RWPE2 (cell line): ENCODE data around the gene NOL7.

Source experiments
- ATAC-seq: fragments of 200-7000 bp; cut with Tn5 transposase; 3 replicates; pipeline ENCODE4 v1.9.1; 2021; ENCODE audit warnings: low read depth
- DNase-seq: peaks from one replicate; pipeline ENCODE4 v3.0.0-alpha.2; 2020; ENCODE audit warnings: low spot score
- H3K27ac ChIP-seq: fragments of 450-650 bp; 2 replicates; pipeline ENCODE4 v1.5.1; 2017; ENCODE audit warnings: mild to moderate bottlenecking; ENCODE audit not compliant: poor library complexity, severe bottlenecking
- H3K27me3 ChIP-seq: fragments of 250-450 bp; sonication (Bioruptor Pico); 2 replicates; pipeline ENCODE4 v1.5.1; 2021; ENCODE audit warnings: mild to moderate bottlenecking, moderate library complexity; ENCODE audit not compliant: insufficient read depth, poor library complexity, severe bottlenecking
- H3K36me3 ChIP-seq: fragments of 250-450 bp; sonication (Bioruptor Pico); 2 replicates; pipeline ENCODE4 v1.5.1; 2020; ENCODE audit warnings: low read depth, mild to moderate bottlenecking, moderate library complexity
- H3K4me1 ChIP-seq: fragments of 250-450 bp; sonication (Bioruptor Pico); 2 replicates; pipeline ENCODE4 v1.5.1; 2021; ENCODE audit warnings: mild to moderate bottlenecking, moderate library complexity; ENCODE audit not compliant: insufficient read depth, poor library complexity, severe bottlenecking
- H3K4me3 ChIP-seq: fragments of 250-450 bp; sonication (Bioruptor Pico); 2 replicates; pipeline ENCODE4 v1.5.1; 2021; ENCODE audit warnings: mild to moderate bottlenecking, moderate library complexity; ENCODE audit not compliant: severe bottlenecking
- H3K9me3 ChIP-seq: fragments of 250-450 bp; sonication (Bioruptor Pico); 2 replicates; pipeline ENCODE4 v1.5.1; 2021; ENCODE audit warnings: mild to moderate bottlenecking, moderate library complexity; ENCODE audit not compliant: severe bottlenecking
- TF ChIP-seq, protein P1 (sequence below): fragments of 450-650 bp; IDR thresholded peaks from one replicate; pipeline ENCODE4 v1.5.1; 2017; ENCODE audit warnings: mild to moderate bottlenecking, moderate library complexity; ENCODE audit not compliant: poor library complexity, severe bottlenecking

NOL7 gene

GRCh38 chr6:13662651-13663334 is 47.7 kb downstream of the NOL7 start:
- ATAC-seq (no peak), DNase-seq (no peak)
- TF ChIP-seq, protein P1, sequence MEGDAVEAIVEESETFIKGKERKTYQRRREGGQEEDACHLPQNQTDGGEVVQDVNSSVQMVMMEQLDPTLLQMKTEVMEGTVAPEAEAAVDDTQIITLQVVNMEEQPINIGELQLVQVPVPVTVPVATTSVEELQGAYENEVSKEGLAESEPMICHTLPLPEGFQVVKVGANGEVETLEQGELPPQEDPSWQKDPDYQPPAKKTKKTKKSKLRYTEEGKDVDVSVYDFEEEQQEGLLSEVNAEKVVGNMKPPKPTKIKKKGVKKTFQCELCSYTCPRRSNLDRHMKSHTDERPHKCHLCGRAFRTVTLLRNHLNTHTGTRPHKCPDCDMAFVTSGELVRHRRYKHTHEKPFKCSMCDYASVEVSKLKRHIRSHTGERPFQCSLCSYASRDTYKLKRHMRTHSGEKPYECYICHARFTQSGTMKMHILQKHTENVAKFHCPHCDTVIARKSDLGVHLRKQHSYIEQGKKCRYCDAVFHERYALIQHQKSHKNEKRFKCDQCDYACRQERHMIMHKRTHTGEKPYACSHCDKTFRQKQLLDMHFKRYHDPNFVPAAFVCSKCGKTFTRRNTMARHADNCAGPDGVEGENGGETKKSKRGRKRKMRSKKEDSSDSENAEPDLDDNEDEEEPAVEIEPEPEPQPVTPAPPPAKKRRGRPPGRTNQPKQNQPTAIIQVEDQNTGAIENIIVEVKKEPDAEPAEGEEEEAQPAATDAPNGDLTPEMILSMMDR = no peak
- no peaks in the 10 kb centered on the region for H3K27me3 ChIP-seq
- no peaks in the 10 kb centered on the region for H3K9me3 ChIP-seq
- peaks cover 16% of the 10 kb centered on the region for H3K4me1 ChIP-seq
- no peak overlapping the region for H3K27ac ChIP-seq
- H3K36me3 ChIP-seq = no peaks in the 10 kb centered on the region
- H3K4me3 ChIP-seq = no peak overlapping the region

GRCh38 chr6:13663986-13664385 is 48.9 kb downstream of the NOL7 start:
- TF ChIP-seq, protein P1 = no peak
- ATAC-seq (no peak), DNase-seq (no peak)
- H3K4me3 ChIP-seq = no peak overlapping the region
- no peaks in the 10 kb centered on the region for H3K36me3 ChIP-seq
- H3K27me3 ChIP-seq = no peaks in the 10 kb centered on the region
- peaks cover 24% of the 10 kb centered on the region for H3K4me1 ChIP-seq
- H3K9me3 ChIP-seq = no peaks in the 10 kb centered on the region
- no peak overlapping the region for H3K27ac ChIP-seq

DNA sequence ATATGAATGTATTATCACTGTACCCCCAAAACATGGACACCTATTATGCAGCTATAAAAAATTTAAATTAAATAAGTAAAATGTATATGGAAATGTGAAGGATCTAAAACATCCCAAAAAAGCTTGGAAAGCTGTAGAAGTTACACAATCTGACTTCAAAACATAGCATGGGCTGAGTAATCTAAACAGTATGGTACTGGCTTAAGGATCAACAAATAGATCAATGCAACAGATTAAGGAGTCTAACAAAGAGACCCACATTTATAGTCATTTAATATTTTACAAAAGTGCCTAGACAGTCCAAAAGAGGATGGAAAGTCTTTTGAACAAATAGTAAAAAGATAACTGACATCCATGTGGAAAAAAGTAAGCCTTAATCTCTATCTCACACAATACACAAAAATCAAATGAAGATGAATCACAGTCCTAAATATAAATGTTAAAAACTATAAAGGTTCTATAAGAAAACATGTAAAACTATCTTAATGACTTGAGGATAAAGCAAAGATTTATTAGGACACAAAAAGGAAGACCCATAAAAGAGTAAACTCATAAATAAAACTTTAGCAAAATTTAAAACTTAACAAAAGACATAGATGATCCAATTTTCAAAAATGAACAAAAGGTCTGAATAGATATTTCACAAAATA is 49.7 kb downstream of the NOL7 start:
- Histone ChIP-seq H3K27ac (no peak overlapping the region), H3K36me3 (no peaks in the 10 kb centered on the region), H3K4me3 (no peak overlapping the region), H3K9me3 (no peaks in the 10 kb centered on the region), H3K27me3 (no peaks in the 10 kb centered on the region), H3K4me1 (peaks cover 24% of the 10 kb centered on the region)
- TF ChIP-seq, protein P1 = no peak
- ATAC-seq = 0 out of 3 replicates have a peak, but pooled peaks have one; percentile 23
- no peak for DNase-seq

DNA sequence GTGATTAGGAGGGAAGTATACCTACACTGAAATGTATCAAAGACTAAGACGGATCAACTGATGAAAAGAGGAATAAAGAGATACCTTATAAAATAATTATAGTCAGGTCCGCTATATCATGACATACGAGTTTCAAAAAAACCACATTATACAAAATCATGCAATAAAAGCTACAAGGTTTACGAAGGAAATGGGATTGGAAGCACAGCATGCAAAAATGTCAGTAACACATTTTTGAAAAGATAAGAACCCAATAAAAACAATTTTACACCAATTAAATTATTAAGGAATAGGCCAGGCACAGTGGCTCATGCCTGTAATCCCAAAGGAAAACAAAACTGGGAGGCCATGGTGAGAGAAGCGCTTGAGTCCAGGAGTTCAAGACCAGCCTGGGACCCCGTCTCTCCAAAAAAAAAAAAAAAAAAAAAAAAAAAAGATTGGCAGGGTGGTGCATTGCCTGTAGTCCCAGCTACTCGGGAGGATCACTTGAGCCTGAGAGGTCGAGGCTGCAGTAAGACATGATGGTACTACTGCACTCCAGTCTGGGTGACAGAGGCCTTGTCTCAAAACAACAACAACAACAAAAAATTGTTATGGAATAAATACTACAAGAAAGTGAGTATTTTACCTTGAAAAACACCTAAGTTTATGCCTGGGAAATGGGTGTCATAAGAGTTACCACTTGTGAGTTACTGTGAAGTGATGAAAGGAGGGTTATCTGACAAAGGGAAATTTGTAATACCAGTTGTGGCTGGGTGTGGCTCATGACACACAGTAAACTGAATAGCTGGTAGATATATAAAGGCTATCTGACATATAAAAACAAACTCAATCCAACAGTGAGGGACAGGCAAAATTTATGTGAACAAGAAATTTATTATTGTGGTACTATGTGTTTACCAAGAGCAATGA is 51.3 kb downstream of the NOL7 start:
- H3K36me3 ChIP-seq = no peaks in the 10 kb centered on the region
- no peak overlapping the region for H3K27ac ChIP-seq
- no peaks in the 10 kb centered on the region for H3K9me3 ChIP-seq
- peaks cover 24% of the 10 kb centered on the region for H3K4me1 ChIP-seq
- H3K4me3 ChIP-seq = no peak overlapping the region
- TF ChIP-seq, protein P1 = no peak
- H3K27me3 ChIP-seq = no peaks in the 10 kb centered on the region
- peak; percentile 68 for ATAC-seq
- no peak for DNase-seq
